ENCODE measurements around the gene CLPX.

GRCh38 chr15:65226221-65226620, 41.1 kb upstream of the CLPX start:
- no peak for TF ChIP-seq REST (IDR thresholded peaks at IDR 0.05; ENCODE audit: insufficient read depth in 1 of 2, low read depth in 2 of 2, low read length in 2 of 2)
- TF ChIP-seq FOXP2 (optimal IDR thresholded peaks at IDR 0.05; ENCODE audit: borderline replicate concordance, extremely low read depth, extremely low read length, insufficient read depth), result no peak
- no peak for TF ChIP-seq POLR2AphosphoS5 (IDR thresholded peaks at IDR 0.05; ENCODE audit: low read depth, low read length)
- no peak for TF ChIP-seq TAF1 (IDR thresholded peaks at IDR 0.05; ENCODE audit: borderline replicate concordance, insufficient read depth, low read length)
- no peak for TF ChIP-seq SIN3A (IDR thresholded peaks at IDR 0.05; ENCODE audit: borderline replicate concordance, insufficient read depth, low read length)

Data from PFSK-1 (cell line).